OCI-LY1 (cell line): Measurements from ENCODE around the gene DHRSX.

Experiments used
- H2AFZ ChIP-seq: fragments of 200-600 bp; sonication (generic), shearing (Covaris generic); 2 replicates; pipeline ENCODE4 v1.6.0; 2014; ENCODE audit warnings: antibody characterized with exemption, mild to moderate bottlenecking, low read length
- H3F3A ChIP-seq: fragments of 200-600 bp; sonication (generic), shearing (Covaris generic); 2 replicates; pipeline ENCODE4 v1.6.0; 2014; ENCODE audit warnings: mild to moderate bottlenecking, antibody characterized with exemption, low read length, moderate library complexity; ENCODE audit not compliant: insufficient read depth
- H3K27ac ChIP-seq: fragments of 200-600 bp; sonication (generic); 2 replicates; pipeline ENCODE4 v1.5.1; 2014; ENCODE audit warnings: low read length, mixed run types, mild to moderate bottlenecking, low read depth; ENCODE audit not compliant: poor library complexity, severe bottlenecking
- H3K27me3 ChIP-seq: fragments of 200-600 bp; sonication (generic); 2 replicates; pipeline ENCODE4 v1.6.0; 2014; ENCODE audit warnings: antibody characterized with exemption, mild to moderate bottlenecking, low read length, moderate library complexity; ENCODE audit not compliant: insufficient read depth
- H3K36me3 ChIP-seq: fragments of 200-600 bp; sonication (generic); 2 replicates; pipeline ENCODE4 v1.6.1; 2014; ENCODE audit warnings: mild to moderate bottlenecking, antibody characterized with exemption, low read length, moderate library complexity, mixed read lengths; ENCODE audit not compliant: insufficient read depth
- H3K4me1 ChIP-seq: fragments of 200-600 bp; sonication (generic); 2 replicates; pipeline ENCODE4 v1.5.1; 2014; ENCODE audit warnings: mild to moderate bottlenecking, low read length, moderate library complexity; ENCODE audit not compliant: insufficient read depth, severe bottlenecking
- H3K4me2 ChIP-seq: fragments of 200-600 bp; sonication (generic), shearing (Covaris generic); 2 replicates; pipeline ENCODE4 v1.6.1; 2014; ENCODE audit warnings: low read length
- H3K4me3 ChIP-seq: fragments of 200-600 bp; sonication (generic); 2 replicates; pipeline ENCODE4 v1.5.1; 2014; ENCODE audit warnings: low read length, low read depth, mild to moderate bottlenecking, mixed read lengths; ENCODE audit not compliant: poor library complexity, severe bottlenecking
- H3K79me2 ChIP-seq: fragments of 200-600 bp; shearing (Covaris generic); 2 replicates; pipeline ENCODE4 v1.6.1; 2016; ENCODE audit warnings: mixed run types, low read length, mixed read lengths; ENCODE audit not compliant: insufficient read depth
- H3K9ac ChIP-seq: fragments of 200-600 bp; sonication (generic), shearing (Covaris generic); 2 replicates; pipeline ENCODE4 v1.6.1; 2014; ENCODE audit warnings: mild to moderate bottlenecking, low read length, mixed read lengths
- H3K9me2 ChIP-seq: fragments of 200-600 bp; sonication (generic), shearing (Covaris generic); 2 replicates; pipeline ENCODE4 v1.6.1; 2014; ENCODE audit warnings: low read depth, mild to moderate bottlenecking, low read length, mixed read lengths
- H3K9me3 ChIP-seq: fragments of 200-600 bp; shearing (Covaris generic); 2 replicates; pipeline ENCODE4 v1.6.1; 2014; ENCODE audit warnings: low read length, mixed read lengths
- H4K20me1 ChIP-seq: fragments of 200-600 bp; sonication (generic), shearing (Covaris generic); 2 replicates; pipeline ENCODE4 v1.6.0; 2016; ENCODE audit warnings: mild to moderate bottlenecking, low read length; ENCODE audit not compliant: insufficient read depth
- CTCF ChIP-seq: fragments of 200-600 bp; sonication (generic), shearing (Covaris generic); IDR thresholded peaks from 2 replicates; pipeline ENCODE4 v1.5.1; 2017; ENCODE audit warnings: mild to moderate bottlenecking, antibody characterized with exemption, low read length, moderate library complexity, mixed read lengths
- EZH2 ChIP-seq: fragments of 200-600 bp; sonication (generic), shearing (Covaris generic); IDR thresholded peaks from 2 replicates; pipeline ENCODE4 v1.8.0; 2017; ENCODE audit warnings: borderline replicate concordance, mixed run types, mild to moderate bottlenecking, antibody characterized with exemption, low read length, moderate library complexity, mixed read lengths

The DHRSX gene

GRCh38 chrX:2547736-2548135 is 47.0 kb upstream of the DHRSX start:
- no peak overlapping the region for H3K4me2 ChIP-seq
- no peak for TF ChIP-seq EZH2
- H3K9me2 ChIP-seq = no peaks in the 10 kb centered on the region
- no peak overlapping the region for H3K9ac ChIP-seq
- H3F3A ChIP-seq = no peaks in the 10 kb centered on the region
- peaks cover 13% of the 10 kb centered on the region; the same call in 1 of the 2 replicates for H3K9me3 ChIP-seq
- peaks cover 3% of the 10 kb centered on the region; the same call in 1 of the 2 replicates for H3K36me3 ChIP-seq
- no peaks in the 10 kb centered on the region for H4K20me1 ChIP-seq
- no peak overlapping the region for H2AFZ ChIP-seq
- no peak overlapping the region for H3K27ac ChIP-seq
- H3K4me3 ChIP-seq = no peak overlapping the region
- peaks cover 24% of the 10 kb centered on the region for H3K4me1 ChIP-seq
- H3K27me3 ChIP-seq = no peaks in the 10 kb centered on the region
- H3K79me2 ChIP-seq = no peaks in the 10 kb centered on the region

GRCh38 chrX:2546496-2546895 is 45.7 kb upstream of the DHRSX start:
- no peaks in the 10 kb centered on the region for H4K20me1 ChIP-seq
- no peak overlapping the region for H3K27ac ChIP-seq
- H3K27me3 ChIP-seq = no peaks in the 10 kb centered on the region
- H3K9me2 ChIP-seq = no peaks in the 10 kb centered on the region
- no peaks in the 10 kb centered on the region for H3F3A ChIP-seq
- H3K4me1 ChIP-seq = peaks cover 16% of the 10 kb centered on the region
- peaks cover 13% of the 10 kb centered on the region; the same call in 1 of the 2 replicates for H3K9me3 ChIP-seq
- H3K4me3 ChIP-seq = no peak overlapping the region
- no peak overlapping the region for H2AFZ ChIP-seq
- H3K9ac ChIP-seq = no peak overlapping the region
- TF ChIP-seq CTCF (no peak), EZH2 (no peak)
- H3K36me3 ChIP-seq = peaks cover 3% of the 10 kb centered on the region; the same call in 1 of the 2 replicates
- H3K79me2 ChIP-seq = no peaks in the 10 kb centered on the region
- no peak overlapping the region for H3K4me2 ChIP-seq

- no peak overlapping the region for H2AFZ ChIP-seq
- no peaks in the 10 kb centered on the region for H3K27me3 ChIP-seq
- H3K36me3 ChIP-seq = peaks cover 3% of the 10 kb centered on the region; the same call in 1 of the 2 replicates
- H4K20me1 ChIP-seq = no peaks in the 10 kb centered on the region
- no peaks in the 10 kb centered on the region for H3K79me2 ChIP-seq
- TF ChIP-seq EZH2 = no peak
- no peak for TF ChIP-seq CTCF
- no peaks in the 10 kb centered on the region for H3K9me2 ChIP-seq
- no peak overlapping the region for H3K4me3 ChIP-seq
- no peak overlapping the region for H3K4me2 ChIP-seq
- H3K27ac ChIP-seq = no peak overlapping the region
- H3K9me3 ChIP-seq = peaks cover 13% of the 10 kb centered on the region; the same call in 1 of the 2 replicates
- H3F3A ChIP-seq = no peaks in the 10 kb centered on the region
- no peak overlapping the region for H3K9ac ChIP-seq
- H3K4me1 ChIP-seq = peaks cover 9% of the 10 kb centered on the region
Observed at GRCh38 chrX:2545144-2545543, 44.4 kb upstream of the DHRSX start.

- Histone ChIP-seq H3K79me2 (no peaks in the 10 kb centered on the region), H3K4me2 (no peak overlapping the region), H3K36me3 (peaks cover 3% of the 10 kb centered on the region; the same call in 1 of the 2 replicates), H3F3A (no peaks in the 10 kb centered on the region), H3K9me2 (no peaks in the 10 kb centered on the region), H4K20me1 (no peaks in the 10 kb centered on the region), H3K9me3 (peaks cover 13% of the 10 kb centered on the region; the same call in 1 of the 2 replicates), H3K27me3 (no peaks in the 10 kb centered on the region), H2AFZ (no peak overlapping the region), H3K9ac (no peak overlapping the region), H3K27ac (no peak overlapping the region), H3K4me1 (peaks cover 4% of the 10 kb centered on the region), H3K4me3 (no peak overlapping the region)
- TF ChIP-seq EZH2 (no peak), CTCF (no peak)
Observed at GRCh38 chrX:2542826-2543521, 42.2 kb upstream of the DHRSX start.
